HG02852 (cell line): Measurements from ENCODE around the gene TSPAN4.

Experiments used
- ATAC-seq: cut with Tn5 transposase; IDR thresholded peaks from one replicate; pipeline ENCODE4 v1.9.1; 2021; ENCODE audit warnings: mild to moderate bottlenecking, moderate library complexity; ENCODE audit not compliant: unreplicated experiment

Gene TSPAN4

DNA sequence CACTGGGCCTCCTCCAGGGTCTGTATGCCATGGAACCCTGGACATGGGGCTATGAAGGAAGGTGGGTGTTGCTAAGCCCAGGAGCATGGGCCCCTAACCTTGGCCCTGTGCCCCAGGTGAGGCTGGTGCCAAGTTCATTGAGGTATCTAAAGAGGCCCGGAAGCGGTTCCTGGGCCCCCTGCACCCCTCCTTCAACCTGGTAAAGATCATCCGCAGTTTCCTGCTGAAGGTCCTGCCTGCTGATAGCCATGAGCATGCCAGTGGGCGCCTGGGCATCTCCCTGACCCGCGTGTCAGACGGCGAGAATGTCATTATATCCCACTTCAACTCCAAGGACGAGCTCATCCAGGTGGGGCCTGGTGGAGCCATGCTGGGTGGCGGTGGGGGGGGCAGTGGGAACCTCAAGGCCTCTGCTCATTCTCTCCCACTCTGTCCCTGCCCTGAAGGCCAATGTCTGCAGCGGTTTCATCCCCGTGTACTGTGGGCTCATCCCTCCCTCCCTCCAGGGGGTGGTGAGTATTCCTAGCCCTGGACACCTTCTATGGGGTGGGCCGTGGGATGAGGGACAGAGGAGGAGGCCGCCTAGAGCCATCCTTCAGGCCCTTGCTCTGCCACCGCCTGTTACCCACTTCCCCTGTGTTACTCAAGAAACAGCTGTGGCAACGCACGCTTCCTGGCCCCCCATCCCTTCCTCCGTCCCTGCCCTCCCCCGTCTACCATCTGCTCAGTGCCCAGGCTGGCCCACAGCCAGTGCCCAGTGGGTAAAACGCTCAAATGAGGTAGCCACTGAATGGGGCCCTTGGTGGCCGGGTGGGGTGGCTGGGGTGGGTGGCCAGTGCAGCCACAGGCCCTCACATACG lies 20.9 kb upstream of the TSPAN4 start:
- ATAC-seq = no peak

DNA sequence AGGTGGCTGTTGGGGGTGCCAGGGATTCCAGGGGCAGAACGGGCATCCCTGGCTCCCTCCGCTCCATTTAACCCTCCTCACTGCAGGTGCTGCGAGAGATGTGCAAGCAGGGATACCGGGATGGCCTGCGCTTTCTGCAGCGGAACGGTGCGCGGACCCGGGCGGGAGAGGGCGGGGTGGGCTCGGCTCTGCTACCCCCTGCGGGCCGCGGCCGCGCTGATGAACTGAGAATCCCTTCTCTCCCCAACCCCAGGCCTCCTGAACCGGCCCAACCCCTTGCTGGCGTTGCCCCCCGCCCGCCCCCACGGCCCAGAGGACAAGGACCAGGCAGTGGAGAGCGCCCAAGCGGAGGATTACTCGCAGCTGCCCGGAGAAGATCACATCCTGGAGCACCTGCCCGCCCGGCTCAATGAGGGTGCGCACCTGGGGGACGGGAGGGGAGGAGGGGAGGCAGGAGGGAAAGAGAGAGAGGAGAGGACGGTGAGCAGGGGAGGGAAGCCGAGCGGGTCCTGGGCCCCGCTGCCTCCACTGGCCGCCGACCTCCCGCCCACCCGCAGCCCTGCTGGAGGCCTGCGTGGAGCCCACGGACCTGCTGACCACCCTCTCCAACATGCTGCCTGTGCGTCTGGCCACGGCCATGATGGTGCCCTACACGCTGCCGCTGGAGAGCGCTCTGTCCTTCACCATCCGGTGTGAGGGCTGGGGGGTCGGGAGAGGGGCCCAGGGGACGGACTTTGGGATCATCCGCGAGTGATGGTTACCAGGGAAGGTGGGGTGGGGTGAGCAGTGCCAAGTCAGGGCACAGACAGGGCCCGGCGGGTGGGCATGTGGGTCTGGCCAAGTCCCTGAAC lies 19.0 kb upstream of the TSPAN4 start:
- ATAC-seq = no peak

DNA sequence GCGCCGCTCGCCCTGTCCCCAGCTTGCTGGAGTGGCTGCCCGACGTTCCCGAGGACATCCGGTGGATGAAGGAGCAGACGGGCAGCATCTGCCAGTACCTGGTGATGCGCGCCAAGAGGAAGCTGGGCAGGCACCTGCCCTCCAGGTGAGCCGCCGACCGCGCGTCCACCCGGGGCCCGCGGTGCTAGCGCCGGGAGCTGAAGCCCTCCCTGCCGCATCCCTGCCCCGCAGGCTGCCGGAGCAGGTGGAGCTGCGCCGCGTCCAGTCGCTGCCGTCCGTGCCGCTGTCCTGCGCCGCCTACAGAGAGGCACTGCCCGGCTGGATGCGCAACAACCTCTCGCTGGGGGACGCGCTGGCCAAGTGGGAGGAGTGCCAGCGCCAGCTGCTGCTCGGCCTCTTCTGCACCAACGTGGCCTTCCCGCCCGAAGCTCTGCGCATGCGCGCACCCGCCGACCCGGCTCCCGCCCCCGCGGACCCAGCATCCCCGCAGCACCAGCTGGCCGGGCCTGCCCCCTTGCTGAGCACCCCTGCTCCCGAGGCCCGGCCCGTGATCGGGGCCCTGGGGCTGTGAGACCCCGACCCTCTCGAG lies 18.3 kb upstream of the TSPAN4 start:
- ATAC-seq = no peak

DNA sequence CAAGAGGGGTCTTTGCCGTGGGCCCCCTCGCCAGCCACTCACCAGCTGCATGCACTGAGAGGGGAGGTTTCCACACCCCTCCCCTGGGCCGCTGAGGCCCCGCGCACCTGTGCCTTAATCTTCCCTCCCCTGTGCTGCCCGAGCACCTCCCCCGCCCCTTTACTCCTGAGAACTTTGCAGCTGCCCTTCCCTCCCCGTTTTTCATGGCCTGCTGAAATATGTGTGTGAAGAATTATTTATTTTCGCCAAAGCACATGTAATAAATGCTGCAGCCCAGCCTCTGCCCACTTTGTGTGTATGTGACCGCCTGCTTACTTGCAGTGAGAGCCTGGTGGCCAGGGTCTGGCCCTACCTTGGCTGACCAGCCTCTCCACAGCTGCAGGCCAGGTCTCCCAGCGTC lies 17.7 kb upstream of the TSPAN4 start:
- ATAC-seq = no peak

DNA sequence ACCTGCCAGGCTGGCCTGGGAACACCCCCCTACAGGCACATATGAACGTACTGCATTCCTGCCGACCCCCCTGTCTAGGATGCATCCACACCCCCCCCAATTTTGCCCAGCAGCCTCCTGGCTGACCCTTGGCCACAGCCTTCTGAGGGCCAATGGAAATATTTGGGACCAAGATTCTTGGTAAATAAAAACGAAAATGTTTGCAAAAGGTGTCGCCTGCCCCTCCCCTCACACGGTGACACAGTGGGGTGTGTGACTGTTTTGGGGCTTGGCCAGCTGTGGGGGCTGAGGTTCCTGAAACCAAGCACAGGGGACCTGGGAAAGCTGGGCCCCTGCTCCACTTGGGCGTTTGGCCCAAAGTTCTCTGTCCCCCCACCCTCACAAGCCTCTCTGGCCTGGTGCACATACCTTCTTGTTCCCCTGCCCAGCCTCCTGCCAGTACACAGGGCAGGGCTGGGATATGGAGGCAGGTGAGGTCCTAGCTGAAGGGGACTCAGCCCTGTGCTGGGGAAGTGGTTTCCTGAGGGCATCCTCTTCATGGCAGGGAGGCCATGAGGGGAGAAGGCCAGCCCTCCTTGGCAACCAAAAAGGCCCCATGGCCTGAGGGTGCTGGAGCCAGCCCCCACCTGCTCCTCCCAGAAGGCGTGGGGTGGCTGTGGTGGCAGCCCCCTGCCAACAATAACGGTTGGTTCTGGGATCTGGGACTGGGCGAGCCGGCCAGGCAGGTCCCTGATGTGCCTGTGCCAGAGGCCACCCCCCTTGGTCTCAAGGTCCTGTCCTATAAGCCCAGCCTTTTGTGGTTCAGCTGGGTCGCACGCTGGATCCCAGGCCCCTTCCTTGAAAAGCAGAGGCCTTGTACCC lies 17.1 kb upstream of the TSPAN4 start:
- ATAC-seq = no peak

DNA sequence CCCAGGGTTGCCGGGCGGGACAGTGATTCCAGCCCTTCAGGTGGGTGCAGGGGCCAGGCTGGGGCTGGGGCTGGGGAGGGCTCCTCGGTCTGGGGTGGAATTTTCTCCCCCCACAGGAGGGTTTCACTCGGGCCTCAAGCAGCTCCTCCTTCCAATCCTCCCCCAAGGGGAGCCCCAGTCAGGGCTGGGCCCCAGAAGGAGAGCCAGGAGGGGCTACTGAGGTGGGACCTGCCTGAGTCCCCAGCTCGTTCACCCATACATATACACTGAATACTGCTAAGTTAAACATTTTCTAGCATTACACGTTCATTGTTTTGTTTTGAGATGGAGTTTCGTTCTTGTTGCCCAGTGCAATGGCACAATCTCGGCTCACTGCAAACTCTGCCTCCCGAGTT lies 16.4 kb upstream of the TSPAN4 start:
- no peak for ATAC-seq

DNA sequence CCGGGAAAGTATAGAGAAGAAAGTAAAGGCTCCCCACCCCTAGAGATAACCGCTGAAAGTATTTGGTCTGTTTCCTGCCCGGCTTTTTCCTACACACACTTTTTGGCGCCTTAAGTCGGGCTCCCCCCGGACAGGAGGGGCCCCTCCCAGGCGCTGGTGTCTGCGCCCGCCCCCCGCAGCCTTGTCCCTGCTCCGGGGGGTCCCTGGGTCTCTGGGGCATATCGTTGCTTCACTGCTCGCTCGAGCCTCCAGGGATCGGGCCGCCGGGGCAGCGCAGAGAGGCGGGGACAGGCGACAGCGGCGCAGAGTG lies 15.9 kb upstream of the TSPAN4 start:
- no peak for ATAC-seq

DNA sequence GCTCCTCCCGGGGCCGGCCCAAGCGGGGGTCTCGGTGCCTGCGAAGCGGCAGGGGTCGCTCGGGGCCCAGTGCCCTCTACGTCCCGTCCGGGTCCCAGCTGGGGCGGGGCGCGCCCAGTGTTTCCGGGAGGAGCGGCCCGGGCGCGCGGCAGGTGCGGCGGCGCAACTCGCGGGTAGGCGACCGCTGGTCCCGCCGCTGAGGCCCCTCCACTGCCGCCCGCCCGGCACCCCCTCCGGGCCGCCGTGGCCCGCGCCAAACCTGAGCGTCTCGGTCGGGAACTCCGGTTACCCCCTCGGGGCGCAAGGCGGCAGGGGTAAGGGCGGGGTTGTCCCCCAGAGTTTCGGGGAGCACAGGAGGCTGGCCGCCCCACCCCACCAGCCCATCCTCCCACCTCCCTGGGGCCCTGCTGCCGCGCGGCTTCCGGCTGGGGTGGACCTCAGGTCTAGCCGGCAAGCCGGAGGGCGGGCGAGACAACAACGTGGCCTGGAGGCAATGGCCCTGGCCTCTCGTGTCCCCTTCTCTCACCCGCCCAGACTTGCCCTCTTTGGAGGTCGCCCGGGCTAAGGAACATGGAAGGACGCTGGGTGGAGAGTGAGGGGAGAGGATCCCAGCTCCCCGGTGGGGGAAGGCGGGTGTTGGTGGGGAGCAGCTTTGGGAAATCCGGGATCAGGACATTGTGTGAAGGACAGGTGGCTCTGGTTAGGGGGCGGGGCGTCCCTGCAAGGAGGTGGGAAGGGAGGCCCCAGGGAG lies 15.3 kb upstream of the TSPAN4 start:
- no peak for ATAC-seq

DNA sequence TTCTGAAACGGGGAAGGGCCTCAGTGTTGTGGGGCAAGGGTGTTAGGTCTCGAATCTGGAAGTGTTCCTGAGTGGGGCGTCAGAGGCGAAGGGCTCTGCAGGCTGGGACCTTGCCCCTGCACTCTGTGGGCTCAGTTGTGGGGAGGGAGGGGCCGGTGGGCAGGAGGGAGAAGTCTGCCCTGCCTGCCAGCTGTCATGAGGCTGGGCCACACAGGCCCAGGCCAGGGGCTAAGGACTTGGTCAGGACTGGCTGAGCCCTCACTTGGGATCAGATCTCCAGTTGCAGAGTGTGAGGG lies 14.8 kb upstream of the TSPAN4 start, which contains the start of gene CRACR2B:
TSS of gene CRACR2B (plus strand) at position 23 of the 296 bp plus-strand sequence. CDS start 689 bp downstream, outside the sequence.
- ATAC-seq = no peak

DNA sequence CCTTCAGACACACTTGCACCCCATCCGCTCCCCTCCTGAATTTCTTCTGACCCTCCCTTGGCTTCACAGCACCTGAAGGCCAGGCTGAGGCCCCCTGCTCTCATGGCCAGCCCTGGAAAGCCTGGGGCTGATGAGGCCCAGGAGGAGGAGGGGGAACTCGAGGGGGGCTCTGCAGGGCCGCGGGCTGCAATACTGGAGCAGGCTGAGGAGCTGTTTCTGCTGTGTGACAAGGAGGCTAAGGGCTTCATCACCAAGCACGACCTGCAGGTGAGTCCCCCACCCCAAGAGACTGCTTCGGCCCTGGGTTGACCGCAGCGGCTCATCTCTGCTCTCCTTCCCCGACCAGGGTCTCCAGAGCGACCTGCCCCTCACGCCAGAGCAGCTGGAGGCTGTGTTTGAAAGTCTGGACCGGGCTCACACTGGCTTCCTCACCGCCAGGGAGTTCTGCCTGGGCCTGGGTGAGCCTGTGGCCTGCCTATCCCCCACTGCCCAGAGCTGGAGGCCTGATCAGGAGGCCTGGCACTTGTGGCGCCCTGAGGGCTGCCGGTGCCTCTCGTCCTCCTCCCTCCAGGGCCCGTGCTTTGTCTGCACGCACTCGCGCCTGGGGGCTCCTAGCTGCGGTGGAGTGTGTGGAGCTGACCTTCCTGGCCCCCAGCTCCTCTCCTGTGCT lies 14.0 kb upstream of the TSPAN4 start:
- no peak for ATAC-seq

DNA sequence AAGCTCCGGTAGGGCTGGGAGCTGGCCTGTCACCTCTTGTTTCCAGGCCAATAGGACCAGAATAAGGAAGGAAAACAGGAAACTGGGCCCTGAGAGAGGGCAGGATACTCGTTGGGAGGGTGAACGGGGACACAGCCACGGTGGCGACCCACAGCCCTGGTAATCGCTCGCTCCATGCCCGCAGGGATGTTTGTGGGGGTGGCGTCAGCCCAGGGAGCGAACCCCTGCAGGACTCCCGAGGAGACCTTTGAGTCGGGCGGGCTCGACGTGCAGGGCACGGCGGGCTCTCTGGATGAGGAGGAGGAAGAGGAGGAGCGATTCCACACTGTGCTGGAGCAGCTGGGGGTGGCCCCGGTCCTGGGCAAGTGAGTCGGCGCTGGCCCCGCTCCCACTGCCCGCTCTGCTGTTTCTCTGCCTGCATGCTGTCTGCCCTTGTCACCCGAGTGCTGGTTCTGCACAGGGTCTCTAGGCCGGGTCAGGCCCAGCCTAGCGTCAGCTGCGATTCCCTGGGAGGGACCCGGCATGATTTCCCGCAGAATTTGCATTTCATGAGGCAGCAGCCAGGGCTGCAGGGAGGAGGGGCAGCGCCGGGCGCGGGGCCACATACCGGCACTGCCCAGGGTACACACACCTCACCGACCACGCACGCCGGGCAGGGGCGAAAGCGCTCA lies 13.3 kb upstream of the TSPAN4 start:
- ATAC-seq = no peak

DNA sequence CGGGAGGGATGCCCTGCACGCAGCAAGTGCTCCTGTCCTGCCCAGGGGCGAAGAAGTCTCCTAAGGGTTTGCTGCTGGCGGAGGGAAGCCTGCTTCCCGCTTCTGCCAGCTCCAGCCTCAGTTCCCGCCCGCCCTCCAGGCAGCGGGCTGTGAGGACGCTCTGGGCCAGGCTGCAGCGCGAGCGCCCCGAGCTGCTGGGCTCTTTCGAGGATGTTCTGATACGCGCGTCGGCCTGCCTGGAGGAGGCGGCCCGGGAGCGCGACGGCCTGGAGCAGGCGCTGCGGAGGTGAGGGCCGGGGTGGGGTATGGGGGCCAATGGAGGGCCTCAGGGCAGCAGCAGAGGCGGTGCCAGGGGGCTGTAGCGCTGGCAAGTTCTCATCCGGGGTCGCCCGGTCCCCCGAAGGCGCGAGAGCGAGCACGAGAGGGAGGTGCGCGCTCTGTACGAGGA lies 12.8 kb upstream of the TSPAN4 start:
- ATAC-seq = no peak

DNA sequence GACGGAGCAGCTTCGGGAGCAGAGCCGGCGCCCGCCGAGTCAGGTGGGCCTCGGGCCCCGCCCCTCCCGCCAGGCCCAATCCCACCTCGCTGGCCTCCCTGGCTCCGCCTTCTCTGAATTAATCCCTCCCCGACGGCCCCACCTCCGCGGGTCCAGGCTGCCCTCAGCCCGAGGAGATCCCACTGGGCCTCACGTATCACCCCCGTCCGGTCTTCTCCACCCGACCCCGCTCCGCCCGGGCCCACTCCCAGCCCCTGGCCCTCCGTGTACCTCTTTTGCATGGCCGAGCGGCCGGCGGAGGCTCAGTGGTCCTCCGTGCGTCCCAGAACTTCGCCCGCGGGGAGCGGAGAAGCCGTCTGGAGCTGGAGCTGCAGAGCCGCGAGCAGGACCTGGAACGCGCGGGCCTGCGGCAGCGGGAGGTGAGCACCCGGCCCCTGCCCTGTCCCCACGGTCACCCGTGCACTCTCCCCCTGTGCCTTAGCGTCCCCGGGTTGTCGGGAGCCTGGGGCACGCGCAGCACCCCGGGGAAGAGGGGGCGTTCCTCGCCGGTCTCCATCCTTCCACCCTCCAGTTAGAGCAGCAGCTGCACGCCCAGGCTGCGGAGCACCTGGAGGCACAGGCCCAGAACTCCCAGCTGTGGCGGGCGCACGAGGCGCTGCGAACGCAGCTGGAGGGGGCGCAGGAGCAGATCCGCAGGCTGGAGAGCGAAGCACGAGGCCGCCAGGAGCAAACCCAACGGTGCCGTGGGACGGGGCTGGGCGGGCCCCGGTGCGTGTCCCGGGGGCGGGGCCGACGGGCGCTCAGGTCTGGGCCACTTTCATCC lies 12.1 kb upstream of the TSPAN4 start:
- no peak for ATAC-seq

DNA sequence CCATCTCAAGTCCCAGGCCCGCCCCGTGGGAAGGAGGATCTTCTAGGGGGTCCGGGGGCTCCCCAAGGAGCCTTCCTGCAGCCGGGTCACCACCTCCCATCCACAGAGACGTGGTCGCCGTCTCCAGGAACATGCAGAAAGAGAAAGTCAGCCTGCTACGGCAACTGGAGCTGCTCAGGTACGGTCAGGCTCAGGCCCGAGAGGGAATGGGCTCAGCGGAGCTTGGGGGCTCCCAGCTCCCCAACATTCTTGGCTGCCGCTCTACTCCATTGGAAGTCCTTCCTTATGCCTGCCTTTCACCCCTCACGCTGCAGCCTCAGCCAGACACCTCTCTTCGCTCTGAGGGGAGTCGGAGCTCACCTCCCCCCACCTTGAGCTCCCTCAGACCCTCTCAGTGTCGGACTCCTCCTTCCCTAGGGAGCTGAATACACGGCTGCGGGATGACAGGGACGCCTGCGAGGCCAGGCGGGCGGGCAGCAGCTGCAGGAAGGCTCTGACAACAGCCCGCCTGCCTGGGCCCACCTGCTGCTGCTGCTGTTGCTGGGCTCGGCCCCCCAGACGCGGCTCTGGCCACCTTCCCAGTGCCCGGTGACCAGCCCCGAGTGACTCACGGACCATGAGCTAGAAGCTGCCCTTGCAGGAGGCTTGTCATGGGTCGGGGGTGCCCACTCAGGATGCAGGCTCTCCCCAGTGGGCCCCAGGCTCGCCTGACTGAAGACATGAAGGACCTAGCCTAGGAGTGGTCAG lies 11.4 kb upstream of the TSPAN4 start:
- ATAC-seq = no peak

DNA sequence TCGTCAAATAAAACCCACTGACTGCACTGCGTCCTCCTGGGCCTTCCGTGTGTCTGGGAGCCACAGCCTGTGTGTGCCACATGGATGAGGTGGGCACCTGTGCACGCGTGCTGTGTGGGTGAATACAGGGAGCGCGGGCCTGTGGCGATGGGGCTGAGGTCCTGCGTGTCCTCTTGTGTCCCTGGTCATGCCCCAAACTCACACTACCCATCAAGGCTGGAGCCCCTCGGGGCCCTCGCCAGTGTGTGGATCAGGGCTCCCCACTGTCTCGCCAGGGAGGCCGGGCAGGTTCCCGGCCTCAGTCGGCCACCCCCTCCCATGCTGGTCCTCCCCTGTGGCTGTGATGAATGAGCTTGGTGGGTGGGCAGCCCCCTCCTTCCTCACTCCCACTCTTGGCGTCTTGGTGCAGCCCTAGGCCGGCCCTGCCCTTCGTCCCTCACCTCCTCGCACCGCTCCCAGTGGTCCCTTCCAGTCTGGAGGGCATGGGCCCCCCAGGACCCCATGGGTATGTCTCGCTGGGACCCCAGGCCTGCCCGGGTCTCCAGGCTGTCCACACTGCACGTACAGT lies 10.6 kb upstream of the TSPAN4 start:
- ATAC-seq = no peak

DNA sequence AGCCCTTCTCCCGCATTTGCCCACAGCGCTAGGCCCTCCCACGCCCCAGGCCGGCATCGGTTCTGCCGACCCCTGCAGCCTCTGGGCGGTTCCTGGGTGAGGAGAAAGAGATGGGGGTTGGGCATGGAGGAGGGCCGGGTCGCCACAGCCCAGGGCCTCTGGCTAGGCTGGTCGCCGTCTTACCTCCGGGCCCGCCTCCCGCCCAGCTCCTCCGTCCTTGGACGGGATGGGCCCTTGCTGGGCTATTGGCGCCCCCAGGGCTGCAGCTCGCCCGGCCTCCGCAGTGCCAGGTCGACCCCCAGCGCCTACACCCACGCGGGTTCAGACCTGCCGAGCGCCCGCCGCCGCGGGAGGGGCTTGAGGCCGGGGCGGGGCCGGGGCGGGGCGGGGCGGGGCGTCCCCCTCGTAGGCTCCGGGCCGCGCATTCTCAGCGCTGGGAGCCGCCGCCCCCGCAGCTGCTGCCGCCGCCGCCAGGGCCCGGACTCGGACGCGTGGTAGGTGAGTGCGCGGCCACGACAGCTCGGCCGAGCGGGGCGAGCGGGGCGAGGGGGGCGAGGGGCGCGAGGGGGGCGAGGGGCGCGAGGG lies 10.0 kb upstream of the TSPAN4 start, which contains the start of gene CD151:
TSS of gene CD151 (plus strand) at position 424 of the 585 bp plus-strand sequence. CDS start 3,118 bp downstream, outside the sequence.
- no peak for ATAC-seq
